Measurements from ENCODE around the gene MINDY4B.
"Not testable (repeated sequence)": the region's sequence is repeated elsewhere in the genome, so short reads cannot be mapped to it uniquely, and the experiment has no call there.

MINDY4B gene

DNA sequence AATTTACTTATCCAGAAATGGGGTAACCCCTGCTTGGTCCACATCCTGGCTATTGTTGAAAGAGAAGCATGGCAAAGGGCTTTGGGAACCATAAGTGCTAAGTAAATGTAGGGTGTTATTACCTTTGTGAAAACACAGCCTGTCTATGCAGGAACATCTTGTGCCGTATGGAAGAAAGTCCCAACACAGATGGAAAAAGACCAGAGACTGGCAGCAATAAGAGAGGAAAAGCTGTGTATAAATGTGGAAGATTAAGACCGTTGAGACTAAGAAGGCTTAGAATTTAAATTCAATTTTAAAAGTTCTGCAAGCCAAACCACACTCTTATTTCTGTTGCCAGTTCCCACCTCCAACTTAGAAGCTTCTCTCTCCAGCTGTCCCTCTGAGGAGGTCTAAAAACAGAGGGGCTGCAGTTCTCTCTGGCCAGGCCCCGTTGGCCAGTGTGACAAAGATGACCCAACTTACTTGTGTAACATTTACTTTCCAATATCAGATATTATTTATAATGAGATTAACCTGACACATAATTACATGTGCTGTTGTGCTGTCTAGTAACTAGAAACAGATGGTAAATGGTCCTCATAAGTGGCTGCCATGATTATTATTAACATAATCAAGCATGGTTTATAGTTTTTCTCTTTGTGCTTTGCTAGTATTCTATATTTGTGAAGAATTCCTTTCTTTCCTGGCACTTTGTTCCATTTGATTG, 7.0 kb downstream of the MINDY4B start:
- DNase-seq, result no peak

DNA sequence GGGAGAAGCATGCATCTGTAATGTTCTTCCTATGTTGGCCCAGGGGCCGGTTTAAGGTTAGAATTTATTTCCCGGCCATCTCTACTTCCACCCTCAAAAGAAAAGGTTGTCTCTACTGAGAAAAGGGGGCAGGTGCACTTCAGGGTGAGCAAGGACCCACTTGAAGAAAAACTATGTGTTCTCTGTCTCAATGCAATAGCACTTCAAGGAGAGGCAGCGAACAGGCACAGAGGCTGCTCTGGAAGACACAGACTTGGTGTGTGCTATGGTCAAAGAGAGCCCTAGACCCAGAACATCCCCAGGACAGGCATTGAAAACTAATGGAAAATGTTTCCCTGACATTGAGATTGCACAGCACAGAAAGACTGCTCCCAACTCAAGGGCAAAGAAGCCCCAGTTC, 7.6 kb downstream of the MINDY4B start:
- no peak for DNase-seq

DNA sequence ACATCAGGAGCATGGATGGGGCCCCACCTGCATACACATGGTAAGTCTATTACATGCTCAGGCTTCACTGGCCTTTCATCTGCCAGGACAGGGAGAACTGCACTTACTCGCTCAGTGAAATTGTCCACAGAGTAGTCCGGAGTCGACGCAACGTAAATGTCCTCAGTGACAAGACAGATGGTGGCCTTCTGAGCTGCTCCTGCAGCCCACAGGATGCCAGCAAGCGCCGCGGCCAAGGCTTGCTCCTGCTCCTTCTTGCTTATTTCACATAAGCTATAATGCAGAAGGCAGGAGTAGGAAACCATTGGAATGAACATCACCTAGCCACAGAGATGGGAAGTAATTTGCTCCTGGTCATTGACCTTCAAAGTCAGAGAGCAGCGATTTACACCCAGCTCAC, 14.4 kb downstream of the MINDY4B start:
- no peak for DNase-seq

DNA sequence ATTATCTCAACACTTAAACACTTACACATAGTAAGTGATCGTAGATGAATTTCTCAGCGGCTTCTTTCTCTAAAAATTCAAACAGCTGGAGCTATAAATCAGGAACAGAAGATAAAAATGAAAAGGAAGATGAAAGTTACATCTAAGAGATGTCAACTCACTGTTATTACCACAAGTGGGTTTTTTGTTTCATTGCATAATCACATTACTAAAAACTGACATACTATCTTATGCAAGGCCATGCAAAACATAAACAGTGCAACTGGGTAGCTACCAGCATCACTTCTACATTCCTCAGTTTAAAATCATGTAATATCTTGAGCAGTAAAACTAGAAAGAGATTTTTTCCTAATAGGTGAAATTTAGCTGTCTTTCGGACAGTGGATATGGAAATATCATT, 14.9 kb downstream of the MINDY4B start:
- no peak for DNase-seq

DNA sequence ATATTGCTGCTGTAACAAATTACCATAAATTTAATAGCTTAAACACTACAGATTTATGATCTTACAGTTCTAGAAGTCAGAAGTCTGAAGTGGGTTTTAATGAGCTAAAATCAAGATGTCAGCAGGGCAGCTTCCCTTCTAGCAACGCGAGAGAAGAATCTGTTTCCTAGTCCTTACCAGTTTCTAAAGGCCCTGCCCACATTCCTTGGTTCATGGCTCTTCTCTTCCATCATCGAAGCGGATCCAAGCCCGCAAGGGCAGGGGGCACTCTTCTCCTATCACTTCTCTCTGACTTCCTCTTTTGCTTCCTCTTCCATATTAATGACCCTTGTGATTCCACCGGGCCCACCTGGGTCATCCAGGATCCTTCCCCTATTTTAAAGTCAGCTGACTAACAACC, 16.1 kb downstream of the MINDY4B start:
- no peak for DNase-seq

DNA sequence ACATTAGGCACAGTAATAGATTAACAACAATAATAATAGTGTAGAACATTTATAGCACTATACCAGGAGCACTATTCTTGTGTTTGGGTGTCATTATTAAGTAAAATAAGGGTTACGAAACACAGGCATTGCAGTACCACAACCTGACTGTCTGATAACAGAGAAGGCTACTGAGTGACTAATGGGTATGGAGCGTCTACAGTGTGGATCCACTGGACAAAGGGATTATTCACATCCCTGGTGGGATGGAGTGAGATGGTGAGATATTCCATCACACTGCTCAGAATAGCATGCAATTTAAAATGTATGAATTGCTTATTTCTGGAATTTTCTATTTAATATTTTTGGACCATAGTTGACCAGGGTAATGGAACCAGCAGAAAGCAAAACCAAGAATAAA, 18.2 kb downstream of the MINDY4B start:
- DNase-seq, result no peak

DNA sequence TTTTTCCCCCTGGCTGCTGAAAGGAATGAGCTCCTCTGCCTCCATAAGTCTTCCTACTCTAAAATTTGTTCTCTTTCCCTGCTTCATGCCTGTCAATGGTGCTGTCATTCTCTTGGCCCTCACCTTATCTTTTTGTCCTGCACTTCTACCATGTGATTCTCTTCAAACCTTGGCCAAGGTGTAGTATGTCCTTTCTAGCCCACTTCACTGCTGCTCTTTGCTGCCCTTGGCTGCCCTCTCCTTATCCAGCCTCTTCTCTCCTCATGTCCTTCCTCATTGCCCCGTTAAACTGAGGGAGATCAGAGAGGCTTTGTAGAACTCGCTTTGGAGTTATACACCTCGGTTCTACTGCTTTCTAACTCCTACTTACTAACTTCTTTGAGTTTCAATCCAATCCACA, 19.7 kb downstream of the MINDY4B start:
- DNase-seq, result no peak

DNA sequence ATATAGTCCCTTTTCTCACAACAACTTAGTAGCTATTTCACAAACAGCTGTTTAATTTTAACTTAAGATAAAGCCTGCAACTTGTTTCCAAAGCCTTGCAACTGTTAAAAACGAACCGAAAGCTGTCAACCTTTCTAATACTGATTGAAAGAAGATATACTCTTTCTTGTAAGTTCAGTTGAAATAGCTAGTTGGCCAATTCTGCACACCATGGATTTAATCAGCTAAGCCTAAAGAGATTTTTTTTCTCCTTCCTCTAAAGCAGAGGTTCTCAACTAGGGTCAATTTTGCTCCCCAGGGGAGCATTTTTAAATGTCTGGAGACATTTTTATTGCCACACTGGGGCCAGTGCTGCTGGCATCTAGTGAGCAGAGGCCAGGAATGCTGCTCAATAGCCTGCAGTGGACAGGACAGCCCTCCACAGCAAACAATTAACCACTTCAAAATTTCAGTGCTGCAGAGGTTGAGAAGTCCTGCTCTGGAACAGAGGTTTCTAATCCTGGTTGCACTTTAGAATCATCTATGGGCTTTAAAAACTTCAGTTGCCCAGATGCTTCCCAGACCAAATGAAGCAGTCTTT, 26.2 kb downstream of the MINDY4B start:
- no peak for DNase-seq

DNA sequence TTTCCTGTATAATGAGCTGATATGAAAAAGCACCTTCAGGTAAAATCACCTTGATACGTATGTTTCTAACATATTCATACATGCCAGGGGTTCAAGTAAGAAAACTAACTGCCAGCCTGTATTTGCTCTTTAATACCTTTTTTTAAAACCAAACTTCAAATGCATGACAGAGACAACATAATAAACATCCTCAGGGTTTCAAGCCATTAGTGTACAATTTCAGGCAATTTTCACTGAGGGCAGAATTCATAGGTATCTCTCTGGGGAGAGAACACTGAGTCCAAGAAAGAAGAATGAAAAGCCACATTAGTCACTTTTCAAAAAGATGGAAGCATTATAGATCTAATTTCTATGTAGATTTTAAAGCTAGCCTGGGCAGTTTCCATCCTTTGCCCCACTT, 26.9 kb downstream of the MINDY4B start:
- DNase-seq, result no peak

DNA sequence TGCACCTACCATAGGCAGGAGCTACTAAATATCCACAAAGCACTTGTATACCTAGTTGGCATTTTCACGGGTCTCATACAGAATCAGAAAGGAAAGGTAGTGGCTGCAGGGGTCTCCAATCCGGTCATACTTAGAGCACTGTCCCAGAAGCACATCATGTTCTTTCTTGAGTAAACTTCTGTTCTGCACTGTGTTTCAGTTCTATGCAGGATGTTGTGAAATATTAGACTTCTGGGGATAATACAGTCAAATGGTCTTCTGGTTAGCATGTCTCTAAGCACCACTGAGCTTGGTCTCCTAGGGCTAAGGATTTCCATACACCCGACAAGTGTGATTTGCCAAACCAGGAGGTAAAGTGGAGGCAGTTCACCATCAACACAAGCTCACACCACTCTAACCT, 27.9 kb downstream of the MINDY4B start:
- no peak for DNase-seq

DNA sequence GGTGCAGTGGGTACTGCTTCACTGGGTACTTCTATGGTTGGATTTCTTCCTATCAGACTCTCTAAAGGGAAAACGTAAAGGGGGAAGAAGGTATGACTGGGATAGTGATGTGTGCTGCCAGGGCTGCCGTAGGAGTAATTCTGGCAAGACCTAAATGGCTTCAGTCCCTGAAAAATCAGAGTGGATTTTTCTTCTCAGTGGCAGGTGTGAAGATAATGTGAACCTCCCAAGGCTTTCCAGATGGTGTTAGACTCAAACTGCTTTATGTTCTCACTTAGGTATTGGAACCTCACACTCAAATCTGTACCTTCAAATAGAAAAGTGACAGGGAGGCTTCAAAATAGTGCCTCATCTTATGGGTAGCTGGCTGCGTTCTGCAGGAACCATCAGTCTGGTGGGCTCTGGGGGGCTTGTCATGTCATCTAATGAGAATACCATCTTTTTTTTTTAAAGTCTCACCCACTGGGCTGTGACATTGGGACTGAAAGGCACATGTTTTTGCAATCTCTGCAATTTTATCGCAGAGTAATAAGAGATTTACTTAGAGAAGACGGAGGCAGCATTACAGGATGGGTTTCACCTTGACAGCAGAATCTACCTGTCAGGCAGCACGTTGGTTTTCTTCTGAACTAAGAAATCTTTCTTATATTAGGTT, 28.5 kb downstream of the MINDY4B start:
- DNase-seq, result no peak

DNA sequence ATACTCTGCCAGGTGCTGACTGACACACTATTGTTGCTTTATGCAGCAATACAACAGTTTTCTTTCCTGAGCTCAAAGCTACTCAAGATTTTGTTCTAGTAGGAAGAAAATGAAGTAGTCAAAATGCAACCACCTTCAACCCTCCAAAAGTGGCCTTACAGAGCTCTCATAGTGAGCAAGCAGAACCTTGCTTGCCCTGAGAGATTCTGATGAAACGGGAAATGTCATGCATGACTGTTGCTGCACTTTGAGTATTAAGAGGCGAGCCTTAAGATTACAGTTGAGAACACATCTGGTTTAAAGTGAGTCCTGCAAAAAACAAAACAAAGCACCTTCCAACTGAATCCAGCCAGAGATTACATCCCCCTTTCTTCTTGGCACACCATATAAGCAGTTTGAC, 29.7 kb downstream of the MINDY4B start:
- no peak for DNase-seq

DNA sequence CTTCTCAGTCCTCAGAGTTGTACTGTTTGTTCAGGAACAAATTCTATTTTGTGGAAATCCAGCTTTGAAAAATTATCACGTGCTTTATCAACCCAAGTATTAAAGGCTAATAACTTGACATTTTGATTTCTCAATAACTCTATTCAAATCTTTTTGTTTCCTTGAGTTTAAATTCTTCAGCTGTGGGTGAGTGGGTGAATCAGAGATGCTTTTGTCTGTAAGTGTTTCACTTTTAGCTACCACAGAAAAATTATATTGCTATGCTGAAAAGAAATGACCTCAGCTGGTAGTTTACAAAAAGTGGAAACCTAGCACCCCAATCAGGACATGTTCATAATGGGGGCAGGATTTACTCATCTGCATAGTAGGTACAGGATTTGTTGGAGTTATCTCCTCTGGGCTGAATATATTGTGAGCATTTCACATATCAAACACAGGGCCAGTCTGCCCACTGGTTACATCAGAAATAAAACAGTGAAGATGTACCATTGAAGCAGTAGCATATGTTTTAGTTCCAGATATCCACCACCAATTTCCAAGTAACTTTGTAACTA, 30.5 kb downstream of the MINDY4B start:
- no peak for DNase-seq

DNA sequence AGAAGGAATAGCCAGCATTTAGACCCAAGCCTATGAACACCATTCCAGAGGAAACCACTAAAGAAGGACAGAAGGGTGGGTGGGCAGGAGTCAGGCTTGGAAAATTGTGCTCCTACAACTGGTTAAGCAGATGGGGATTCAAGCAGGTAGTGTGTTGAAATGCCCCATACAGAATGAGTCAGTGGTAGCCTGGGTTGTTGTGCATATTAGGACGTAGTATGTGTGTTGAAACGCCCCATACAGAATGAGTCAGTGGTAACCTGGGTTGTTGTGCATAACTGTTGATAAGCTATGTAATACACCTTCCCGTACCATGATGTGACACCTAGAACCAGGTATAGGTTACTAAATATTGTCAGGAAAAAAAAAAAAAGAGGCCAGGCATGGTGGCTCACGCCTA, 34.0 kb downstream of the MINDY4B start:
- no peak for DNase-seq

DNA sequence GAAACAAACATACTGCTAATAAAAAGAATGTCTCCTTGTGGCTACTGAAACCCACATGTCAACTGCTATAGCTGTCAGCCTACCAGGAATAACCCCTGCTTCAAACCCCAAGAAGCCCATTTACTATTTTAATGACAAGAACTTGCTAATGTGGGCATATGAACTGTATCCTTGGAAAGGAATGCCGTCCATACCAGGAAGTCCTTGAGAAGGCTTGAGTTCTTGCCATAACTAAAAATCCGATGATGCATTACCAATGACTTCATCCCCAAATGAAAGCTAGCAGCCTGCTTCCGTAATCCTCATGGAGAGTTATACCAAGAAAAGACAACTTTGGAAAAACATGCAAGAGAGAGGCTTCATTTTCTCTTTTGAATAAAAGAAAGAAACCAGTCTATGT, 34.8 kb downstream of the MINDY4B start:
- no peak for DNase-seq

DNA sequence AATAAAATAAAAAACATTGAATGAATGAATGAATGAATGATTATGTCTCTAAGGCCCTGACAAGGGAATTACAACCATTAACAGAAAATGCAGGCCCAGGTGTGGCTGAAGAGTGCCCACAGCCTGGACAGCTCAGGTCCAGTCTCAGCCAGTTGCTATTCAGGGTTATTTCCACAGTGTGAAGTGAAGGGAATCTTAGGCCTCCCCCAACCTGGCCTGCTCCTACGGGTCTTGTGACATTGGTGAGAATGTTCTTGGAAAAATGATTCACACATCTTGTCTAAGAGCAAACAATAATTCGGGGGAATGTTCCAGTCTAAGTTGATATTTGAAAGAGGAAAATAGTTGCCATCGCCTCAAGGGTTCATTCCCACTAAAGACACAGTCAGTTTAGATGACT, 37.0 kb downstream of the MINDY4B start:
- DNase-seq, result no peak

DNA sequence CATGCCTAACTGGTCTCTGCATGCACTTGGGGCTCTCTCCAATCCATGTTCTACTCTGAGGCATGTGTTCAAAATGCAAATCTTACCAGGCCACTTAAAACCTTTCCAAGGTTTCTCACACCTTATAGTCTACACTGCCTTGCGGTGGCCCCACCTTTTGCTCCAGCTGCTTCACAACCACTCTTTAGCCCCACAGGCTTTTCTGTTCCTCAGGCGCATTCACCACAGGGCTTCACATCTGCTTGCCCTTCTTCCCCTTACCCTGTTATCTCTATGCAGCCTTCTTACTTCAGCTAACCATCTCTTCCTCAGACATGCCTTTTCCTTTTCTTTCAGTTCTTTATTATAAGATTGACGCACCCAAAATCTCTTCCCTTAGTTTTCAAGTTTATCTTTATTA, 37.8 kb downstream of the MINDY4B start:
- no peak for DNase-seq

DNA sequence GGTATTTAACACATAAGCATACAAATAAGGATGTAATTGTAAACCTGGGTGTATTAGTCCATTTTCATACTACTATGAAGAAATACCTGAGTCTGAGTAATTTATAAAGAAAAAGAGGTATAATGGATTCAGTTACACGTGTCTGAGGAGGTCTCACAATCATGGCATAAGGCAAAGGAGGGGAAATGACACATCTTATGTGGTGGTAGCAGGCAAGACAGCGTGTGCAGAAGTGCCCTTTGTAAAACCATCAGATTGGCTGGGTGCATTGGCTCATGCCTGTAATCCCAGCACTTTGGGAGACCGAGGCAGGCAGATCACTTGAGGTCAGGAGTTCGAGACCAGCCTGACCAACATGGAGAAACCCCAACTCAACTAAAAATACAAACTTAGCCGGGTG, 41.3 kb downstream of the MINDY4B start:
- not testable (repeated sequence) for DNase-seq

DNA sequence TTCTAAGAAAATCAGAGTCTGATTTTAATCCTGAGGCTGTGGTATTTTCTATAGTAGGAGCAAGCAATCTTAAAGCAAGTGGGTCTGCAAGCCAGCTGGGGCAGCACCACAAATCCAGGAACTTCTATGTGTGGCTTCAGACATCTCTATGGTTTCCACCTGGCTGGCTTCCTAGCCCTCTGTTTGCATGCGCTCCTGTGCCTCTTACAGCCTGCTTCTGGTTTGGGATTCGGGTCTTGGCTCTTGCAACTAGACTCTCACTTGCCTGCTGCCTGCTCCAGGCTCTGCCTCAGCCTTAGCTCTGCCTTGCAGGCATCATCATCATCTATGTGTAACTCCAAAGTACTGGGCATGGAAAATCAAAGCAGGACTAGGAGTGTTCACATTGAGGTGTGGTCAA, 43.4 kb downstream of the MINDY4B start:
- DNase-seq, result no peak

DNA sequence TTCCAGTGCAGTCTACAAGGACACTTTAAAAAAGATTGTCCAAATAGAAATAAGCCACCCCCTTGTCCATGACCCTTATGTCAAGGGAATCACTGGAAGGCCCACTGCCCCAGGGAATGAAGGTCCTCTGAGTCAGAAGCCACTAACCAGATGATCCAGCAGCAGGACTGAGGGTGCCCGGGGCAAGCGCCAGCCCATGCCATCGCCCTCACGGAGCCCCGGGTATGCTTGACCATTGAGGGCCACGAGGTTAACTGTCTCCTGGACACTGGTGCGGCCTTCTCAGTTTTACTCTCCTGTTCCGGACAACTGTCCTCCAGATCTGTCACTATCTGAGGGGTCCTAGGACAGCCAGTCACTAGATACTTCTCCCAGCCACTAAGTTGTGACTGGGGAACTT, 47.3 kb downstream of the MINDY4B start:
- DNase-seq, result not testable (repeated sequence)

DNA sequence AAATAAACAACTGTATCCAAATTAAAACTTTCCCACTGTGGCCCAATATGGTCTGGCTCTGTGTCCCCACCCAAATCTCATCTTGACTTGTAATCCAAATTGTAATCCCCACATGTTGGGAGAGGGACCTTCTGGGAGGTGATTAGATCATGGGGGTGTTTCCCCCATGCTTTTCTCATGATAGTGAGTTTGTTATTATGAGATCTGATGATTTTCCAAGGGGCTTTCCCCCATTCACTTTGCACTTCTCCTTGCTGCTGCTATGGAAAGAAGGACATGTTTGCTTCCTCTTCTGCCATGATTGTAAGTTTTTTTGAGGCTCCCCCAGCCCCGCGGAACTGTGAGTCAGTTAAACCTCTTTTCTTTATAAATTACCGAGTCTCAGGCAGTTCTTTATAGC, 55.0 kb downstream of the MINDY4B start:
- no peak for DNase-seq

DNA sequence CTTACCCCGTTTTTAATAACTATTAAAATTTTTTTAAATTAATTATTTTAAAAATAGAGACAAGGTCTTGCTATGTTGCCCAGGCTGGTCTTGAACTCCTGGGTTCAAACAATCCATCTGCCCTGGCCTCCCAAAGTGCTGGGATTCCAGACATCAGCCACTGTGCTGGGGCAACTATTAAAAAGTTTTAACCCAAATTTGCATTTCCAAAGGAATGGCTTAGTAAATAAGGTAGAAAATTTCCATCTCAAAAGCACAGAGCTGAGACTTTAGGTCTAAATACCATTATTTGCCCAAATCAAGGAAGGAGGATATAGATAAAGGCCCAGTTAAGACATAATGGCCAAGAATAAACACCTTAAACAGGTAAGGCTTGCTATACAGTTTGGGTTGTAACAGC, 56.4 kb downstream of the MINDY4B start:
- no peak for DNase-seq

DNA sequence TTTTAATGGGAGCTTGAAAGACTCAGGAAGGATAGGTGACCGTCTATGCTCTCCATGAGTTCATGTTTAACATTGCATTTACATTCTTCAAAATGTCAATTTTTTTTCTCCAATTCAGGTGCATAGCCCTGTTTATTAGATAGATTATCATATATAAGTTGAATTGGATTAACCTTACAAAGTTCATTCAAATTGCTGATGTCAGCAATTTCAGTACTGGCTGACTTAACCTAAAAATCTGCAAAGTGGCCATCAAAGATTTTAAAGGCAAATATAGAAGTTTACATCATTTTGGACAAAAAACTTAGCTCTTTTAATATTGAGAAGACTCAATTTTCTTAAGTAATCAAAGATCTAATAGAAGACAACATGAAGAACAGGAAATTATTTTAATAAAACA, 57.8 kb downstream of the MINDY4B start:
- DNase-seq, result no peak

DNA sequence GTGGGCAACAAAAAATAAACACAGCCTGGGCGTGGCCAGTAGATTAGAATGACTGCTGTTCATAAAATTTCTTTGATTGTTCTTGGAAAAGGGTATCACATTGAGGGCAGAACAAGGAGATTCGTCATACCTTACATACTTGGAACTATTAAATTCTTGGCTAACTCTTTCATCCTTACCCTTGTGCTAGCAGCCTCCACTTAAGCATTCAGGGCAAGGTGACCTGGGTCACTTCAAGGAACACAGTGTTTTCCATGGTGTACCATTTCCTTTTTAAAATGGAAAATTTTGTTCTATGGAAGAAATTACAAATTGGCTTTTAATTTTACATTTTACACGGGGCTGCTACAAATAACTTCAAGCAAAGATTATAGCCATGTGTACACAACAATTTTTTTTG, 60.8 kb downstream of the MINDY4B start:
- no peak for DNase-seq

Measured in activated T-cell treated with anti-CD3 and anti-CD28 coated beads for 4 hours (primary cell).